ENCODE results near the gene C8A.

- TF ChIP-seq CC2D1A (CRISPR knock-in tag; IDR thresholded peaks at IDR 0.05) (no peak), HOXA3 (CRISPR knock-in tag; IDR thresholded peaks at IDR 0.05) (no peak), SIN3A (IDR thresholded peaks at IDR 0.05; ENCODE audit: borderline replicate concordance, low read depth, low read length) (no peak), HNRNPUL1 (IDR thresholded peaks at IDR 0.05; ENCODE audit: low read depth, low read length) (no peak), FUBP1 (CRISPR knock-in tag; IDR thresholded peaks at IDR 0.05; ENCODE audit: borderline replicate concordance) (no peak), RBFOX2 (IDR thresholded peaks at IDR 0.05; ENCODE audit: low read depth, low read length) (no peak), ZNF326 (CRISPR knock-in tag; IDR thresholded peaks at IDR 0.05; ENCODE audit: borderline replicate concordance) (no peak), CTCF (CRISPR knock-in tag; IDR thresholded peaks at IDR 0.05) (no peak), FOXP1 (IDR thresholded peaks at IDR 0.05) (no peak), FOXP1 (CRISPR knock-in tag; IDR thresholded peaks at IDR 0.05) (no peak), USF2 (IDR thresholded peaks at IDR 0.05; ENCODE audit: low read depth, low read length) (no peak), USF2 (CRISPR knock-in tag; IDR thresholded peaks at IDR 0.05; ENCODE audit: borderline replicate concordance) (no peak), POLR2AphosphoS5 (IDR thresholded peaks at IDR 0.05; ENCODE audit: low read depth, low read length) (no peak), TFAP4 (IDR thresholded peaks at IDR 0.05; ENCODE audit: borderline replicate concordance, low read depth) (no peak)
Measured at GRCh38 chr1:56825436-56825835, 29.2 kb upstream of the C8A start.

All from HepG2 (cell line).